GM21825 (cell line): Measurements from ENCODE around the gene CNTNAP5.

ENCODE experiments used
- ATAC-seq: cut with Tn5 transposase; IDR thresholded peaks from one replicate; pipeline ENCODE4 v1.9.1; 2021; ENCODE audit warnings: mild to moderate bottlenecking, moderate library complexity; ENCODE audit not compliant: unreplicated experiment

Gene CNTNAP5

GRCh38 chr2:124874676-124875075 is 849.6 kb downstream of the CNTNAP5 start:
- no peak for ATAC-seq

DNA sequence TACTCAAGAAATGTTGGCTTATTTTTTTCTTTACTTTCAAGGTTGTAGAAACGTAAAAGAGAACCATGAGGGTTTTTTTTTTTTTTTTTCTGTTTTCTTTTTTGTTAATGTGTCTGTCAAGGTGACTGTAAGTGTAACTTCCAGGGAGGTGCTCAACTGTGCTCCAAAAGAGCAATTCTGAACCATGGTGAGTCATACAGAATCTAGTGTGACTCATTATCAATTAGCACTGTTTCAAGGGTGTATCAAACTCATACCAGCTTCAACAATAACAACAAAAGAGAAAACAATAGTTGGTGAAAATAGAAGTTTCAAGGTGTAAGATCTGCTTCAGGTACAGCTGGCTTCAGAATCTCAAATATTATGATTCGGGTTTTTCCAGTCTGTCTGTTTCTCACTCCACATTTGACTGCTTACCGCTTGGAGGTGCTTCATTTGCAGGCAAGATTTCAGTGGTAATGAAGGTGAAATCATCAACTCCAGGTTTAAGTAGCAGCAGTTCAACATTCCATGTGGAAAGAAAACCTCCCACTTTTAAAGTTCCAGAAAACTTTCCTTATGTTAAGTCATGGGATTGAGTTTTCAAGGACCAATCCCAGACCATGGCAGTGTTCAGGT is 850.6 kb downstream of the CNTNAP5 start:
- no peak for ATAC-seq

GRCh38 chr2:124877141-124877577 is 852.1 kb downstream of the CNTNAP5 start:
- ATAC-seq: no peak

- no peak for ATAC-seq
Observed at GRCh38 chr2:124879640-124880039, 854.6 kb downstream of the CNTNAP5 start.

DNA sequence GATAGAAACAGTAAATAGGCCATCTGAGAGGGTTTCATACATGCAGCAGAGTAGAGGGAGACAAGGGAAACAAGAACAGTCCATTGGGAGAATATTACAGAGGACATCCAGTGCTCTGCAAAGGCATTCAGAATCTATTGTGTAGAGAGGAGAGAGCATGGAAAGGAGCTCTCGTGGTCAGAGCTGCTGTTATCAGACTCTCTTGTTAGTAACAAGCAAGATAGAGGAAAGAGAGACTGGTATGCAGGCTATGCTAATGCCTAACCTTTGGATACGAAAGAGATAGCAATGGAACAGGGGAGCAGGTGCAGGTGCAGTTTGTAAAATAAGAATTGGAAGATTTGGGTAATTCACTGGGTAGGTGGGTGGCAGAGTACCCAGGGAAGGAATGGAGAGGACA is 855.9 kb downstream of the CNTNAP5 start:
- ATAC-seq: no peak

DNA sequence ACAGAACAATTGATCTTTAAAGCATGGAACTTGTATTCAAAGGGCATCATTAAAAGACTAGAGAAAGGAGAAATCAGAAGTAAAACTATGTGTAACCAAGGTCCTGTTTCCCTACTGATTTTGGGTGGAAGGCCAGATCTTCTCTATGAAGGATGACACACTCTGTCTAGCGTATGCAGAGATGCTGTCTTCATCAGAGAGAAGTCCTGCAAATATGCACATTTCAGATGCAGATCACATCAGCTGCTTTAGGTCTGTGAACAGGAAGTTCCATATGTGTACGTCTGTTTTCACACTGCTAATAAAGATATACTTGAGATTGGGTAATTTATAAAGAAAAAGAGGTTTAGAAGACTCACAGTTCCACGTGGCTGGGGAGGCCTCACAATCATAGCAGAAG is 857.3 kb downstream of the CNTNAP5 start:
- ATAC-seq: no peak

DNA sequence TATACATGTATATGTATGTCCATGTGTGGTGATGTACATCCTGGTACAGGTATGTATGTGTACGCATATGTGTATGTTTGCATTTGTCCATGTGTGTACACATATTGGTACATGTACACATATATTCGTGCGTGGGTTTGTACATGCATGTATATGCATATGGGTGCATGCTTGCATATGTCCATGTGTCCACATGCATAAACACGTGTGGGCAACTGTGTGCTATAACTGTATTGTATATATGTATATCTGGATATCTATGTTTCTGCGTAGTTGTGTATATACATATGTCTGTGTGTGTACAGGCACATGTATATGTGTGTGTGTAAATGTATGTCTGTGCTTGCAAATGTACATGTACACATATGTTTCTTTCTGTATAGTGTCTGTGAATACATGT is 858.5 kb downstream of the CNTNAP5 start:
- no peak for ATAC-seq

DNA sequence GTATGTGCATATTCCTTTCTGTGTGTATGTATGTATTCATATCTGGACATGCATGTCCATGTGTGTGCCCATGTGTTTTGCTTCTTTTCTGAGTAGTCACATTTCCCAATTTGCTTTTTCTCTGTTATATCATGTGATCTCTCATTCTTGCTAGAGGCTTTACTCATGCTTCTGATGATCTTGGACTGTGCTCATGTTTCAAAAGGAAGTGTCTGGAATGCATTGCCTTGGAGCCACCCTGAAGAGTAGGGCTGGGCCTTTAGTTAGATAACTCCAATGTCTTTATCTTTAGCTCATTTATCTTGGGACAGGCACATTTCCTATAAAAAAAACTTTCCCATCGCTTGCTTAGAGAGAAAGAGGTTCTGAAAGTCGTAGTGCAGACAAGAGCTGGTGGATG is 859.2 kb downstream of the CNTNAP5 start:
- no peak for ATAC-seq

- ATAC-seq: no peak
Observed at GRCh38 chr2:124886216-124886615, 861.1 kb downstream of the CNTNAP5 start.

GRCh38 chr2:124887466-124887865 is 862.4 kb downstream of the CNTNAP5 start:
- ATAC-seq: no peak

GRCh38 chr2:124888431-124888830 is 863.3 kb downstream of the CNTNAP5 start:
- no peak for ATAC-seq

- ATAC-seq: no peak
Observed at GRCh38 chr2:124894199-124894598, 869.1 kb downstream of the CNTNAP5 start.

DNA sequence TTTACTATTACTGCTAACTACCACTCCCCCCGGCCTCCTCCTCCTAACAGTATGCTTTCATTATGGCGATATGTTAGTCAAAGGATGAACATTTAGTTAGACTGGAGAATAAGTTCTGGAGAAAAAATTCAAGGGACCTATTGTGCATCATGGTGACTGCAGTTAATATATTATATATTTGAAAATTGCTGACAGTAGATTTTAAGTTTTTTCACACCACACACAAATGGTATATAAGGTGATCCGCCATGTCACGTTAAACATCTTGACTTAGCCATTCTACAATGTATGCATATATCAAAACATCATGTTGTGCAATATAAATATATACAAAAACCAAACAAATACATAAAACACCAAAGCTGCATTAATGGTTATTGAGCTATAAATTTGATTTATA is 873.7 kb downstream of the CNTNAP5 start:
- ATAC-seq: no peak

- ATAC-seq: no peak
Observed at GRCh38 chr2:124908411-124908810, 883.3 kb downstream of the CNTNAP5 start.

- ATAC-seq: no peak
Observed at GRCh38 chr2:124911560-124911959, 886.5 kb downstream of the CNTNAP5 start.

DNA sequence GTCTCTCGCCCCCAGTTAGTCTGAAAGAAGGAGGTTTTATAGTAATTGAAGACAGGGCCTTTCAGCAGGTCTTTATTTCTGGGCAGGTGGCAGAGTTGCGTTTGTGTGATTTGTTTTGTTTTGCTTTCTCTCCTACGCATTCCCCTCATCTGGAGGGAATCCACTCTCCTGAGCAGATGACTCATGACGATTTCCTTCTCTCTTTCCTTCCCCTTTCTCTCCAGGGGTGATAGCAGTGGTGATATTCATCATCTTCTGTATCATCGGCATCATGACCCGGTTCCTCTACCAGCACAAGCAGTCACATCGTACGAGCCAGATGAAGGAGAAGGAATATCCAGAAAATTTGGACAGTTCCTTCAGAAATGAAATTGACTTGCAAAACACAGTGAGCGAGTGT is 888.8 kb downstream of the CNTNAP5 start:
- ATAC-seq: no peak

DNA sequence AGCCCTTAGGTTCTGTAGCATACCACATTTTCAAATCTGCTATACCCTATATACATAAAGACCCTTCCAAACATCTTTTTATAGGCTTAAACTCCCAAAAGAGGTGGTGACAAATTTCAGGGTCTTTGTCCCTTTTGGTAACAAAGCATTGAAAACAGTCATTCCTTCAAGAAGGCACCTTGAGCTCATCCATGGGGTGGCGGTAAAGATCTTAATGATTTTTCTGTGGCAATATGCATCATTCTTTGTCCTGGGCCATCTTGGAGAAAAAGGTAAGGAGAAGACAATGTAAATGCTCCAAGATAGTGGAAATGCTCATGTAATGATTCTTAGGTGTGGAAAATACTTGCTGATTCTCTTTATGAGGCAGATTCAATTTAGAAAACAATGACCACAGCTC is 890.5 kb downstream of the CNTNAP5 start:
- no peak for ATAC-seq

DNA sequence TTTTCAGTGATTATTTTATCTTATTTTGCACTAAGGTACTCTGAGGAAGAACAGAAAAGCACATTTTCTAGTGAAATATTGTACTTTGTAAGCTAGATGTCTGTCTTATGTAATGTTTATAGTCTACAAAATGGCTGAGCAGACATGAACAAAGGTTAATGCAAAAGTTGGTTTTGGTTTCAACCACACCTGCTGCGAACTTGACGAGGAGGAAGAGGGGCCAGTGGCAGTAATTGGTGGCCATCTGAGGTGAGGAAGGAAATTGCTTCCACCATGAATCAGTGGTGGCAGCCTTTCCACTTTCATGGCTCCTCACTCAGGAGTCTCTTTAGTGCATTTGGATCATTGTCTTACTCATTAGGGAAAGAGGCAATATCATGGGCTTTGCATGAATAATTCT is 894.2 kb downstream of the CNTNAP5 start:
- ATAC-seq: no peak

- no peak for ATAC-seq
Observed at GRCh38 chr2:124920448-124920847, 895.4 kb downstream of the CNTNAP5 start.

GRCh38 chr2:124921191-124921590 is 896.1 kb downstream of the CNTNAP5 start:
- no peak for ATAC-seq

GRCh38 chr2:124923097-124923496 is 898.0 kb downstream of the CNTNAP5 start:
- ATAC-seq: no peak

DNA sequence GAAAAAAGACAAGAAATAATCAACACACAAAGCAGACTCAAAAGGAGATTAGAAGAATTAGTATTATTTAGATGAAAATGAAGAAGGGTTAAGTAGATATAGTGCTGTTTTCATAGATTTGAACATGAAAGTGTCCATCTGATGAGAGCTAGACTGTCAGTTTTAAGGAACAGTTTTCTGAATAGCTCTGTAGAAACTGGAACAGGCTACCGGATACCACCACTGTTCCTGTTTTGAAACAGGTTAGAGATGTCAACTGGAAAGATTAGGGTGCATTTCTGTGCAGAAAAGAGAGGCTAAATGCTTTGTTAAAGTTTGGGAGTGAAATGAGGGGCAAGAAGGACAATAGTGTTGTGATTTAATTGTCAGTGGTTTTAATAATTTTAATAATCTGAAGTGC is 908.8 kb downstream of the CNTNAP5 start:
- no peak for ATAC-seq

- ATAC-seq: no peak
Observed at GRCh38 chr2:124953921-124954320, 928.8 kb downstream of the CNTNAP5 start.
